Stomach (tissue), 9 donors: ENCODE measurements around the gene DBNL. TPM values are rescaled to one million over a fixed set of nuclear protein-coding genes. Genes with fewer than 3 reads are reported as not detected.
A peak's percentile ranks its signal among the peaks of the same experiment; 100 is the strongest.

Experiments
- DNase-seq, 2 donors: peaks; one replicate each; pipeline versions ENCODE4 v3.0.0 to v3.0.0-alpha.2; 2013 to 2019
- H3K27ac ChIP-seq, 5 donors: fragments of 200-600 bp in 4 of 5; sonication (generic) in 4 of 5; one replicate each; pipeline ENCODE4 v1.5.1; 2013 to 2019; ENCODE audit warnings: mild to moderate bottlenecking in 1 of 5, moderate library complexity in 1 of 5
- H3K27me3 ChIP-seq, 3 donors: fragments of 200-600 bp; sonication (generic); one replicate each; pipeline ENCODE4 v1.5.1; 2017 to 2019; ENCODE audit warnings: mixed run types in 1 of 3
- H3K36me3 ChIP-seq, 4 donors: fragments of 200-600 bp; sonication (generic); 1 replicate in 3 of 4; 2 replicates in 1 of 4; pipeline ENCODE4 v1.5.1; 2016 to 2019
- H3K4me1 ChIP-seq, 4 donors: fragments of 200-600 bp; sonication (generic); one replicate each; pipeline ENCODE4 v1.5.1; 2016 to 2019
- H3K4me3 ChIP-seq, 4 donors: fragments of 200-600 bp; sonication (generic) in 3 of 4; one replicate each; pipeline ENCODE4 v1.5.1; 2016 to 2019; ENCODE audit warnings: mild to moderate bottlenecking in 1 of 4
- H3K9me3 ChIP-seq, 4 donors: fragments of 200-600 bp; sonication (generic); one replicate each; pipeline ENCODE4 v1.5.1; 2016 to 2019
- EP300 ChIP-seq: sonication (generic); formaldehyde crosslinking; IDR thresholded peaks from one replicate; pipeline ENCODE4 v1.6.1; 2017; ENCODE audit warnings: antibody characterized with exemption
- POLR2A ChIP-seq, 4 donors: fragments of 450-650 bp; IDR thresholded peaks; one replicate each; pipeline ENCODE4 v1.6.1; 2016; ENCODE audit warnings: antibody characterized with exemption in 4 of 4, control low read depth in 2 of 4, mild to moderate bottlenecking in 1 of 4, moderate library complexity in 1 of 4
- POLR2AphosphoS5 ChIP-seq, 3 donors: sonication (generic); formaldehyde crosslinking; IDR thresholded peaks; one replicate each; pipeline ENCODE4 v1.6.1; 2016; ENCODE audit warnings: antibody characterized with exemption in 3 of 3
- WGBS, 5 donors: extraction: QIAGEN DNeasy Blood & Tissue Kit in 3 of 5; methylation state at CpG; one replicate each; pipeline versions ENCODE4 v1.1.5 to v1.1.7; 2013 to 2018; 5-methylcytosine and 5-hydroxymethylcytosine counted together
- intact Hi-C: fragments of 100-400 bp; cut with DNase I; formaldehyde crosslinking; loops from one replicate; pipeline ENCODE4 v1.15.1; 2023; ENCODE audit warnings: low total_unique reads
- polyA plus RNA-seq, 3 donors: library from polyadenylated mRNA; stranded (reverse); fragments of 200-250 nt; gene quantifications; one replicate each; pipeline ENCODE4 v1.2.3, GENCODE V29; 2013
- total RNA-seq, 5 donors: library from RNA; depleted of rRNA; stranded (reverse); fragments of >200 nt; gene quantifications; one replicate each; pipeline versions ENCODE4 v1.1.0 to v1.2.3, GENCODE V29; 2014 to 2016
- TF ChIP-seq, protein P1 (sequence below), 7 experiments: fragments of 450-650 bp in 4 of 7; fragments of 200-600 bp in 3 of 7; sonication (generic) in 3 of 7; IDR thresholded peaks; one replicate each; pipeline ENCODE4 v1.5.1; 2016 to 2019; ENCODE audit warnings: antibody characterized with exemption in 7 of 7, control low read depth in 2 of 7, mild to moderate bottlenecking in 1 of 7
- donor health status: healthy with polysubstance abuse.
- donor health status: Bipolar disorder and iron deficiency.
- donor health status: healthy.

Gene DBNL
- total and polyA plus RNA-seq, 8 donors: 27.4 to 154 (median 78.0) TPM

DNA sequence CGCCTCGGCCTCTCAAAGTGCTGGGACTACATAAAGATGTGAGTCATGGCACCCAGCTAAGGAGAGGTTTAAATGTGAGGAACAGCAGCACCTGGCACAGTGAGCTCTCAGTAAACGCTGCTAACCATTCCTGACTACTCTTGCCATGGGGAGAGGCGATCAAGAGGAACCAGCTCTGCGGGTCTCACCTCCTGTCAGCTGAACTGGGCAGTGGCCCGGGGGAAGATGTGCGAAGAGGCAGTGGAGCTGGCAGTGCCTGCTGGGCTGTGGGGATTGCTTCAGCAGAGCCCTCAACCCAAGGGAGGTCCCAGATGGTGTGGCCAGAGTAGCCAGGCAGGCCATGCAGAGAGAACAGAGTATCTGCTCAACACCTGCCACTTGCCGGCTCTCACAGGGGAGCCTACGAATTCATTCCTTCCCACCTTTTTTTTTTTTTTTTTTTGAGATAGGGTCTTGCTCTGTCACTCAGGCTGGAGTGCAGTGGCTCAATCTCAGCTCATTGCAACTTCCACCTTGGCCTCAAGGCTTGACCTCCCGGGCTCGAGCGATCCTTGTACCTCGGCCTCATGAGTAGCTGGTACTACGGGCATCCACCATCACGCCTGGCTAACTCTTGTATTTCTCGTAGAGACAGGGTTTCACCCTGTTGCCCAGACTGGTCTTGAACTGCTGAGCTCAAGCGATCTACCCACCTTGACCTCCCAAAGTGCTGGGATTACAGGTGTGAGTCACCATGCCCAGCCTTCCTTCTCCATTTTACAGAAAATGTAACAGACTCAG is 31.0 kb downstream of the DBNL start:
- Histone ChIP-seq H3K4me3 (no peak overlapping the region), H3K27ac (peak overlapping the region in 4 of 5 donors; percentile 35 to 87 (median 81)), H3K36me3 (peaks cover 56 to 81% (median 79%) of the 10 kb centered on the region in 4 donors), H3K9me3 (no peaks in the 10 kb centered on the region), H3K27me3 (no peaks in the 10 kb centered on the region), H3K4me1 (peaks cover 31 to 89% (median 69%) of the 10 kb centered on the region in 4 donors)
- WGBS, 5 donors: 87 to 91% (median 90%) methylated on average over 17 of the region's 17 CpGs
- no peak for DNase-seq
- intact Hi-C loops: loop anchor here (10.0 kb wide), 2 partner anchors 49 to 119 kb away; partner anchors contain the start of gene POLD2
- TF ChIP-seq, protein P1, sequence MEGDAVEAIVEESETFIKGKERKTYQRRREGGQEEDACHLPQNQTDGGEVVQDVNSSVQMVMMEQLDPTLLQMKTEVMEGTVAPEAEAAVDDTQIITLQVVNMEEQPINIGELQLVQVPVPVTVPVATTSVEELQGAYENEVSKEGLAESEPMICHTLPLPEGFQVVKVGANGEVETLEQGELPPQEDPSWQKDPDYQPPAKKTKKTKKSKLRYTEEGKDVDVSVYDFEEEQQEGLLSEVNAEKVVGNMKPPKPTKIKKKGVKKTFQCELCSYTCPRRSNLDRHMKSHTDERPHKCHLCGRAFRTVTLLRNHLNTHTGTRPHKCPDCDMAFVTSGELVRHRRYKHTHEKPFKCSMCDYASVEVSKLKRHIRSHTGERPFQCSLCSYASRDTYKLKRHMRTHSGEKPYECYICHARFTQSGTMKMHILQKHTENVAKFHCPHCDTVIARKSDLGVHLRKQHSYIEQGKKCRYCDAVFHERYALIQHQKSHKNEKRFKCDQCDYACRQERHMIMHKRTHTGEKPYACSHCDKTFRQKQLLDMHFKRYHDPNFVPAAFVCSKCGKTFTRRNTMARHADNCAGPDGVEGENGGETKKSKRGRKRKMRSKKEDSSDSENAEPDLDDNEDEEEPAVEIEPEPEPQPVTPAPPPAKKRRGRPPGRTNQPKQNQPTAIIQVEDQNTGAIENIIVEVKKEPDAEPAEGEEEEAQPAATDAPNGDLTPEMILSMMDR (IDR thresholded peaks at IDR 0.05): no peak
- no peak for TF ChIP-seq EP300
- TF ChIP-seq POLR2AphosphoS5 (IDR thresholded peaks at IDR 0.05): no peak

DNA sequence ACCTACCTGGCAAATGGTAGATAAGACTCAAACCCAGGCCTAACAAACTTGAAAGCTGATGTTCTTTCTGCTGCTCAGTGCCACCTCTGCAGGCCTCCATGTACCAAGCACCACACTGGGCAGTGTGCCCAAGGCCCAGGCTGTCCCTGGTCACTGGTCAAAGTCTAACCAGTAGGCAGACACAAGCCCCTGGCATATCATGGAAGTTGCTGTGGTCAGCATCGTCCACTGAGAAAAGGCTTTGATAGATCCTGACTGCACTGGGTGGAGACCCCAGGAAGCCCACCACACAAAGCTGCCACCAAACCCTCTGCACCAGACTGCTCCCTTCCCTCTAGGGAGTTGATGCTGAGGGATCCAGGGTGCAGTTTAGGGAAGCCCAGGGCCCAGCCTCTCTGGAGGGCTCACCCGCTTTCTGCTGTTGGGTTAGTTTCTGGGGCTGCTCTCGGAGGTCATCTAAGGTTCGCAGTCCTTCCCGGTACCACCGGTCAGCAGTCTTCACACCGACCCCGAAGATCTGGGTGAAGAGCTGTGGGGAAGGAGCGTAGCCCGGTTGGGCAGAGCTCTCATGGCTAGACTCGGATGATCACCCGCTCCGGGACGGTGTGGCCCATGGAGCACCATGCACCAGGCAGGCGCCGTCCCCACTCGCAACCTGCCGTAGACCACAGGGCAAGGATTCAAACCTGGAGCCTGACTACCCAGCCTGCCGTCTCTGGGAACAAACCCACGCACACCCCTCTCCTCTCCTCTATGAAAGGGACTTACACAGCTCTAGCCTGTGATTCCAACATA is 31.8 kb downstream of the DBNL start:
- Histone ChIP-seq H3K27ac (peak overlapping the region; percentile 5 to 87 (median 40)), H3K36me3 (peaks cover 59 to 84% (median 82%) of the 10 kb centered on the region in 4 donors), H3K27me3 (no peaks in the 10 kb centered on the region), H3K4me3 (no peak overlapping the region), H3K4me1 (peaks cover 36 to 95% (median 75%) of the 10 kb centered on the region in 4 donors), H3K9me3 (no peaks in the 10 kb centered on the region)
- TF ChIP-seq EP300: no peak
- TF ChIP-seq, protein P1 (IDR thresholded peaks at IDR 0.05): no peak
- 89 to 95% (median 91%) methylated on average over 13 to 20 of the region's 20 CpGs for WGBS, 5 donors
- intact Hi-C loops: loop anchor here (10.0 kb wide), 2 partner anchors 49 to 119 kb away; partner anchors contain the start of gene POLD2
- DNase-seq: peak in 1 of 2 donors; percentile 84

DNA sequence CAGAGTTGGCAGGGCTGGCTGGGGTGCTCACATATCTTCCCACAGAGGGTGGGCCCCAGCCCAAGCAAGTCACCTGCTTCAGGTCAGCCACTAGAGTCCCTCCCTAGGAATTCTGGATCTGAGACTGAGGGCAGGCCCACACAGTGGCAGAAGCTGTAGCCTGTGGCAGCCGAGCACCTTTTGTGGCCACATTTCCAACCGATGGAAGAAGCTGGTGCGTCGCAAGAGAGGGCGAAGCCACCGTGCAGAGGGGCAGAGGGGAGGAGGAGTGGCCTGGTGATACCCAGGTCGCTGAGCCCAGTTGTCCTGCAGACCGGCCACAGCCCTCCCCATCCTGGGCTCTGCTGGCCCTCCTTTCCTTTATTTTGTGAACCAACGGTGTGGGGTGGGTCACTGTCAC is 32.6 kb downstream of the DBNL start:
- WGBS, 5 donors: 79 to 91% (median 82%) methylated on average over 9 of the region's 9 CpGs

More for the DNA sequence above, 32.6 kb downstream of the DBNL start:
- no peak for DNase-seq
- peaks cover 59 to 84% (median 82%) of the 10 kb centered on the region in 4 donors for H3K36me3 ChIP-seq
- H3K27me3 ChIP-seq: no peaks in the 10 kb centered on the region
- H3K4me1 ChIP-seq: peaks cover 32 to 94% (median 74%) of the 10 kb centered on the region in 4 donors
- no peak overlapping the region for H3K4me3 ChIP-seq
- H3K9me3 ChIP-seq: no peaks in the 10 kb centered on the region
- no peak for TF ChIP-seq EP300
- TF ChIP-seq, protein P1 (IDR thresholded peaks at IDR 0.05): no peak
- TF ChIP-seq POLR2AphosphoS5 (IDR thresholded peaks at IDR 0.05): no peak
- no peak for TF ChIP-seq POLR2A (IDR thresholded peaks at IDR 0.05)
- intact Hi-C loops: loop anchor here (10.0 kb wide), 2 partner anchors 48 to 118 kb away; partner anchors contain the start of gene POLD2
- peak overlapping the region in 4 of 5 donors; percentile 35 to 87 (median 38) for H3K27ac ChIP-seq
